CD4-positive, alpha-beta T cell treated with Interleukin-2 at 100 ng/mL for 4 hours (primary cell): Measurements from ENCODE around the gene LMOD1.
"Not testable (repeated sequence)": the region's sequence is repeated elsewhere in the genome, so short reads cannot be mapped to it uniquely, and the experiment has no call there.

Experiments
- DNase-seq: peaks from one replicate; pipeline ENCODE4 v3.0.0-alpha.2; 2020; ENCODE audit warnings: low spot score

The LMOD1 gene

GRCh38 chr1:201914456-201915235, 31.7 kb downstream of the LMOD1 start:
- DNase-seq: no peak

GRCh38 chr1:201912832-201913231, 33.5 kb downstream of the LMOD1 start:
- DNase-seq: no peak

- no peak for DNase-seq
These were observed 34.3 kb downstream of the LMOD1 start for GRCh38 chr1:201911826-201912571.

GRCh38 chr1:201907621-201908020, 38.7 kb downstream of the LMOD1 start:
- DNase-seq: no peak

- DNase-seq: no peak
These were observed 40.0 kb downstream of the LMOD1 start for GRCh38 chr1:201906336-201906735.

GRCh38 chr1:201905234-201905890, 41.0 kb downstream of the LMOD1 start:
- no peak for DNase-seq

GRCh38 chr1:201904579-201904978, 41.8 kb downstream of the LMOD1 start:
- no peak for DNase-seq

- DNase-seq: no peak
These were observed 43.2 kb downstream of the LMOD1 start for GRCh38 chr1:201903135-201903534.

GRCh38 chr1:201902198-201902597, 44.1 kb downstream of the LMOD1 start:
- no peak for DNase-seq

GRCh38 chr1:201901036-201901435, 45.3 kb downstream of the LMOD1 start:
- not testable (repeated sequence) for DNase-seq

GRCh38 chr1:201900476-201900875, 45.9 kb downstream of the LMOD1 start:
- no peak for DNase-seq

- DNase-seq: no peak
These were observed 46.5 kb downstream of the LMOD1 start for GRCh38 chr1:201899683-201900429.

GRCh38 chr1:201898992-201899391, 47.4 kb downstream of the LMOD1 start:
- no peak for DNase-seq

GRCh38 chr1:201898240-201898894, 48.0 kb downstream of the LMOD1 start:
- no peak for DNase-seq

- no peak for DNase-seq
These were observed 49.4 kb downstream of the LMOD1 start for GRCh38 chr1:201896951-201897391.

GRCh38 chr1:201895913-201896807, 50.2 kb downstream of the LMOD1 start:
- DNase-seq: peak; percentile 80

- no peak for DNase-seq
These were observed 51.2 kb downstream of the LMOD1 start for GRCh38 chr1:201895120-201895665.

- no peak for DNase-seq
These were observed 51.8 kb downstream of the LMOD1 start for GRCh38 chr1:201894343-201895119.

- DNase-seq: no peak
These were observed 52.9 kb downstream of the LMOD1 start for GRCh38 chr1:201893431-201893830.
